NOMO-1 (cell line): ENCODE data around the gene PLXNC1.
A peak's percentile ranks its signal among the peaks of the same experiment; 100 is the strongest.

ENCODE experiments used
- DNase-seq, 2 experiments: peaks; one replicate each; lab custom pipeline; 2025; ENCODE audit not compliant: unreplicated experiment in 2 of 2; lab: John Stamatoyannopoulos, UW

PLXNC1 gene

DNA sequence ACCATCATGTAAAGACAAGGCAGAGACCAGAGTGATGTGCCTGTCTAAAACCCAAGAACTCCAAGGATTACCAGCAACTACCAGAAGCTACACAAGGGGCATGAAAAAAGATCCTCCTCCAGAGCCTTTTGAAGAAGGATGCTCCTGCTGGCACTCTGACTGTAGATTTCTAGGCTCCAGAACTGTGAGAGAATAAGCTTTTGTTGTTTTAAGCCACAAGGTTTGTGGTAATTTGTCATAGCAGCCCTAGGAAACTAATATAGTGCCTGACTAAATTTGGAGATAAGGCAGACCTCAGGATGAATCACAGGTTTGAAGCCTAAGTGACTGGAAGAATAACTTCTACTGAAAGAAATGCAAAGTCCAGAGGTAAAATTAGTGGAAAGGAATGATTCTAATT lies 178.3 kb downstream of the PLXNC1 start:
- DNase-seq, result no peak

DNA sequence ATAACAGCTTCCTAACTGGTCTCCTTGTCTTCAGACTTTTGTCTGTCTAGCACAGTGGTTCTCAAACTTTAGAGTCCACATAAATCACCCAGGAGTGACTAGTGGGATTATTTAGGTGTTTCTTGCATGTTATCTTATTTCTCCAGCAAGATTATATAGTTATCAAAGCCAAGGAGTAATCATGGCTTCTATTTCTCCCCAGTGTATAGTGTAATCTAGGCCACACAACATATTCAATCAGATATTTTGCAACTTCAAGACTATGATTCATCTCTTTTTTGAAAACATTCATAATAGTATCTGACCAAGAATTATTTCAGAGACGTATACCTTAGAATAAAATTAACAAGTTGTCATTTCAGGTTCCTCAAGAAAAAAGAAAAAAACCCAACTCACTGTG lies 179.4 kb downstream of the PLXNC1 start:
- no peak for DNase-seq

DNA sequence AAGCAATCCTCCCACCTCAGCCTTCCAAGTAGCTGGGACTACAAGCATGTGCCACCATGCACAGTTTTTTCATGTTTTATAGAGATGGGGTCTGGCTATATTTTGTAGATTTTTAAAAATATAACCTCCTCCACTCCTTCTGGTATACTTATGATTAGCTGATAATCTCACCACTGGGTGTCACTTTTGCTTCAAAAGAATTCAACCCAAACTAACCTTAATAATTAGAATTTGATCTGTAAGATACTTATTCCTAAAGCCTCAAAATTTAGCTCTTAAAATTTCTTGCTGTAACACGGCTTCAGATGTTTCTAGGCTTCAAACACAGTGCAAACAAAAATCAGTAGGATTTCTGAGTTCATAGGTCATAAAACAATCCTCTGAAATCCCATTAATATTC lies 181.0 kb downstream of the PLXNC1 start:
- DNase-seq, result no peak

DNA sequence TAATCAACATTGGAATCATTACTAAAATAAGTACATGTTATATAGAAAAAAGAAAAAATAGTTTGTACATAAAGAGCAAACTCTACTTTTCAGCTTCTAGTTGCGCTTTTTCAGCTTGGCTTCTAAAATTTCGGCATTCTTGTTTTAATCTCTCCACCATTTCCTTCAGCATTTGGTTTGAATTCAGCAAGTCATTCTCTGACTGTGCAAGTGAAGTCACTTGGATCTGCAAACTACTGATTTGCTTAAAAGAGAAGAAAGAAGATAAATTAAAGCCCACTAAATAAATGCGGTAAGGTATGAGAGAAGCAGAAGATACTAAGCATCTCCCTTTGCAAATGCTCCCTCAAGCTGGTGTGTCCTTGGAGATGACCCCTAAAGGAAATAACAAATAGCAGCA lies 185.0 kb downstream of the PLXNC1 start:
- DNase-seq, result no peak

DNA sequence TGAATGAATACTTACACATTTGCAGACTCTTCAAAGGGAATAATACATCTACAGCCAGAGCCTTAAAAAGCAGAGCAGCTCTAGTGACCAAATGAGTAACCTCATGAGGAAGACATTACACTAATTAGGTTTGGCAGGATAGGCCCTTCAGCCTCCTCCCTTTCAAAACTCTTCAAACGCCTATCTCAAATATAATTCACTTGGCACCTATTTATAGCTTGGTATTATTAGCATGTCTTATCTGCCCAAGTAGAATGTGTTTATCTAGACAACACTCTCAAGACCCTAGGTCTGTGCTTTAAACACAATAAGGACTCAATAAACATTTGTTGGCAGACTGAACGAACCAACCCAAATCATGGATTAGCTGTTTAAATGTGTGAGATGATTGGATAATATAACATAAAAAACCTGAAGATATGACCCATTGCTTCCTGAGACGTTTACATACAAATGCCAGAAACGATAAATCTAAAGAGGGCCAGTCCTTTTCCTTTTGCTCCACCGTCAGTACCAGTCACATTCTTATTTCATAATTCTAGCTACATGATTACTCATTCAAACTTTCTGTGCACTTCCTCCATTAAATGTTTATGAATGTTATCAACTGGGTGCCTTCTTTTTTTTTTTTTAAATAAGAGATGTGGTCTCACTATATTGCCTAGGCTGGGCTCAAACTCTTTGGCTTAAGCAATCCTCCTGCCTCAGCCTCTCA lies 188.0 kb downstream of the PLXNC1 start:
- peak; percentile 22 to 73 for DNase-seq

DNA sequence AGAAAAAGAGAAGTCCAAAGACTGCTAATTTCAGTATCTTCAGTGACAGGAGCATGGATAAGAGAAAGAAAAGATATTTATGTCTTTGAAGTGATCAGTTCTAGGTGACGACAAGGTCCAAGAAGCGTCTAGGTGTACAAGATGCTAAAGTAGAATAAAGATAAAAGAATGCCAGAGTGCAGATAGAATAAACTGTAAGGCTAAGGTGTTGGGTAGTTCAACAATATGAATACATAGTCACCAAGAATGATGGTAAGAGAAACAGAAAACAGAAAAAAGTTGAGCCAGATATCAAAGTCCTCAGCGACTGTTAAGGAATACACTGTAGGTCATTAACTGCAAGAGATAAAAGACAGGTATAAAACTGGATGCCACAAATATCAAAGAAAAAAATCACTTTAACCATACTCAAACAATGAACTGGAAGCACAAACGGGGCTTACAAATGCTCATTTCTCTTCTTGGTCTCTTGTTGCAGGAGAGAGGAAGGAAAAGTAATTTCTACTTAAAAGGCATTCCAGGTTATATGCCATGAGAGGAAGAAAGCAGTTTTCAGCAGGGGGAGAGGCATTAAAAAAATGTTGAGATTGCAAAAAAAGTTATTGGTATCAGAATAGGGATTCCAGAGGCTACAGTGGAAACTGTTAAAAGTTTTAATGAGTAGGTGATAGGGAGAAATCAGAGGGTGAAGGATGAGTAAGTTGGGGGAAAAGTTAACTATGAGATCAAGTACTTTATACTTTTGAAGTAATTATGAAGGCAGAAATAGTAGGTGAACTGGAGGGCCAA lies 189.8 kb downstream of the PLXNC1 start:
- no peak for DNase-seq

DNA sequence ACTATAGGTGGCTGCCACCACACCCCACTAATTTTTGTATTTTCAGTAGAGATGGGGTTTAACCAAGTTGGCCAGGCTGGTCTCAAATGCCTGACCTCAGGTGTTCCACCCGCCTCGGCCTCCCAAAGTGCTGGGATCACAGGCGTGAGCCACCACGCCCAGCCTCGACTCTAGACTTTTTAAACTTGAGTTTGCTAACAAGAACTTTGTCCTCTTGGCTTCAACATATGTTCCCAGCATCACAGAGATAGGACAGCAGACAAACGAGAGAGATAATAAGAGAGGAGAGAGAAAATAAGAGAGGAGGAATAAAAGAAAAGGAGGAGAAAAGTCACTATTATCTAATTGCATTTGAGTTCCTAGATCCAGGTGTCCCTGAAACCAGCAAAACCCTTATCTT lies 192.2 kb downstream of the PLXNC1 start:
- no peak for DNase-seq

DNA sequence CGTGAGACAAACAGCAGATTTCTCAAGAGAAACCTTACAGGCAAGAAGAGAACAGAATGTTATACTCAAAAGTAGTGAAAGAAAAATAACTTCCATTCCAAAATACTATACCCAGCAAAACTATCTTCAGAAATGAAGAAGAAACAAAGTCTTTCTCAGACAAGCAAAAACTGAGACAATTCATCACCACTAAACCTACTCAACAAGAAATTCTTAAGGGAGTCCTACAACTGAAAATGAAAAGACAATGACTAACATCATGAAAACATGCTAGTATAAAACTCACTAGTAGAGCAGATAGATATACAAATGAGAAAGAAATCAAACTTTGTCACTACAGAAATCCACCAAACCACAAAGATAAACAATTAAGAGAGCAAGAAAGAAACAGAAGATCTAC lies 204.8 kb downstream of the PLXNC1 start:
- DNase-seq, result no peak
